Suprapubic skin (tissue), 4 donors: Measurements from ENCODE around the gene RARB. TPM values are rescaled to one million over a fixed set of nuclear protein-coding genes. Genes with fewer than 3 reads are reported as not detected.

Experiments used
- DNase-seq, 2 donors: peaks; one replicate each; pipeline ENCODE4 v3.0.0-alpha.2; 2019; ENCODE audit warnings: low spot score in 2 of 2
- H3K27ac ChIP-seq: fragments of 200-600 bp; sonication (generic); one replicate; pipeline ENCODE4 v1.5.1; 2019
- H3K27me3 ChIP-seq: fragments of 200-600 bp; sonication (generic); one replicate; pipeline ENCODE4 v1.5.1; 2019
- H3K36me3 ChIP-seq: fragments of 200-600 bp; sonication (generic); one replicate; pipeline ENCODE4 v1.5.1; 2019
- H3K4me1 ChIP-seq: fragments of 200-600 bp; sonication (generic); one replicate; pipeline ENCODE4 v1.5.1; 2019
- H3K4me3 ChIP-seq: fragments of 200-600 bp; sonication (generic); one replicate; pipeline ENCODE4 v1.5.1; 2019; ENCODE audit warnings: mild to moderate bottlenecking
- H3K9me3 ChIP-seq: fragments of 200-600 bp; sonication (generic); one replicate; pipeline ENCODE4 v1.5.1; 2019
- EP300 ChIP-seq: sonication (generic); formaldehyde crosslinking; IDR thresholded peaks from one replicate; pipeline ENCODE4 v1.6.1; 2017; ENCODE audit warnings: antibody characterized with exemption
- POLR2A ChIP-seq, 2 donors: fragments of 450-650 bp; IDR thresholded peaks; one replicate each; pipeline ENCODE4 v1.6.1; 2017; ENCODE audit warnings: antibody characterized with exemption in 2 of 2, mild to moderate bottlenecking in 2 of 2, moderate library complexity in 2 of 2
- POLR2AphosphoS5 ChIP-seq, 3 donors: sonication (generic); formaldehyde crosslinking; IDR thresholded peaks; one replicate each; pipeline ENCODE4 v1.6.1; 2017; ENCODE audit warnings: antibody characterized with exemption in 3 of 3
- WGBS: methylation state at CpG from one replicate; pipeline ENCODE4 v1.1.5; 2018; 5-methylcytosine and 5-hydroxymethylcytosine counted together
- total RNA-seq, 4 donors: library from RNA; depleted of rRNA; stranded (reverse); fragments of >200 nt; gene quantifications; one replicate each; pipeline ENCODE4 v1.1.0, GENCODE V29; 2016
- TF ChIP-seq, protein P1 (sequence below), 2 donors: fragments of 200-600 bp in 1 of 2; fragments of 450-650 bp in 1 of 2; sonication (generic) in 1 of 2; IDR thresholded peaks; one replicate each; pipeline ENCODE4 v1.5.1; 2016 to 2019; ENCODE audit warnings: antibody characterized with exemption in 2 of 2, mild to moderate bottlenecking in 1 of 2, moderate library complexity in 1 of 2

RARB gene
- total RNA-seq, 4 donors from 2014 or later = 1.3 to 3.9 (median 1.5) TPM

GRCh38 chr3:25611193-25611592 is 183.1 kb downstream of the RARB start:
- Histone ChIP-seq H3K27me3 (no peaks in the 10 kb centered on the region), H3K36me3 (peaks cover 81% of the 10 kb centered on the region), H3K27ac (no peak overlapping the region), H3K9me3 (no peaks in the 10 kb centered on the region), H3K4me3 (no peak overlapping the region), H3K4me1 (no peaks in the 10 kb centered on the region)
- 95% methylated on average over 5 of the region's 5 CpGs for WGBS
- no peak for DNase-seq
- TF ChIP-seq POLR2AphosphoS5 (IDR thresholded peaks at IDR 0.05) (no peak), EP300 (no peak), POLR2A (IDR thresholded peaks at IDR 0.05) (no peak)
- TF ChIP-seq, protein P1, sequence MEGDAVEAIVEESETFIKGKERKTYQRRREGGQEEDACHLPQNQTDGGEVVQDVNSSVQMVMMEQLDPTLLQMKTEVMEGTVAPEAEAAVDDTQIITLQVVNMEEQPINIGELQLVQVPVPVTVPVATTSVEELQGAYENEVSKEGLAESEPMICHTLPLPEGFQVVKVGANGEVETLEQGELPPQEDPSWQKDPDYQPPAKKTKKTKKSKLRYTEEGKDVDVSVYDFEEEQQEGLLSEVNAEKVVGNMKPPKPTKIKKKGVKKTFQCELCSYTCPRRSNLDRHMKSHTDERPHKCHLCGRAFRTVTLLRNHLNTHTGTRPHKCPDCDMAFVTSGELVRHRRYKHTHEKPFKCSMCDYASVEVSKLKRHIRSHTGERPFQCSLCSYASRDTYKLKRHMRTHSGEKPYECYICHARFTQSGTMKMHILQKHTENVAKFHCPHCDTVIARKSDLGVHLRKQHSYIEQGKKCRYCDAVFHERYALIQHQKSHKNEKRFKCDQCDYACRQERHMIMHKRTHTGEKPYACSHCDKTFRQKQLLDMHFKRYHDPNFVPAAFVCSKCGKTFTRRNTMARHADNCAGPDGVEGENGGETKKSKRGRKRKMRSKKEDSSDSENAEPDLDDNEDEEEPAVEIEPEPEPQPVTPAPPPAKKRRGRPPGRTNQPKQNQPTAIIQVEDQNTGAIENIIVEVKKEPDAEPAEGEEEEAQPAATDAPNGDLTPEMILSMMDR (IDR thresholded peaks at IDR 0.05) = no peak

- H3K27me3 ChIP-seq = no peaks in the 10 kb centered on the region
- H3K4me1 ChIP-seq = no peaks in the 10 kb centered on the region
- TF ChIP-seq POLR2A (IDR thresholded peaks at IDR 0.05) (no peak), EP300 (no peak), POLR2AphosphoS5 (IDR thresholded peaks at IDR 0.05) (no peak)
- TF ChIP-seq, protein P1 (IDR thresholded peaks at IDR 0.05) = no peak
- H3K4me3 ChIP-seq = no peak overlapping the region
- no peaks in the 10 kb centered on the region for H3K9me3 ChIP-seq
- H3K27ac ChIP-seq = no peak overlapping the region
- H3K36me3 ChIP-seq = peaks cover 63% of the 10 kb centered on the region
- no peak for DNase-seq
These were observed 190.0 kb downstream of the RARB start for GRCh38 chr3:25618028-25618427.

GRCh38 chr3:25619382-25619781 is 191.3 kb downstream of the RARB start:
- Histone ChIP-seq H3K27ac (no peak overlapping the region), H3K4me1 (no peaks in the 10 kb centered on the region), H3K9me3 (no peaks in the 10 kb centered on the region), H3K4me3 (no peak overlapping the region), H3K27me3 (no peaks in the 10 kb centered on the region), H3K36me3 (peaks cover 66% of the 10 kb centered on the region)
- no peak for DNase-seq
- TF ChIP-seq POLR2A (IDR thresholded peaks at IDR 0.05) = no peak
- no peak for TF ChIP-seq EP300
- no peak for TF ChIP-seq POLR2AphosphoS5 (IDR thresholded peaks at IDR 0.05)
- TF ChIP-seq, protein P1 (IDR thresholded peaks at IDR 0.05) = no peak

GRCh38 chr3:25620493-25620892 is 192.4 kb downstream of the RARB start:
- 95% methylated on average over 5 of the region's 5 CpGs for WGBS
- no peaks in the 10 kb centered on the region for H3K27me3 ChIP-seq
- no peaks in the 10 kb centered on the region for H3K9me3 ChIP-seq
- TF ChIP-seq EP300 = no peak
- TF ChIP-seq, protein P1 (IDR thresholded peaks at IDR 0.05) = no peak
- no peak for TF ChIP-seq POLR2A (IDR thresholded peaks at IDR 0.05)
- TF ChIP-seq POLR2AphosphoS5 (IDR thresholded peaks at IDR 0.05) = no peak
- no peak for DNase-seq
- peaks cover 70% of the 10 kb centered on the region for H3K36me3 ChIP-seq
- H3K27ac ChIP-seq = no peak overlapping the region
- no peaks in the 10 kb centered on the region for H3K4me1 ChIP-seq
- H3K4me3 ChIP-seq = no peak overlapping the region

DNA sequence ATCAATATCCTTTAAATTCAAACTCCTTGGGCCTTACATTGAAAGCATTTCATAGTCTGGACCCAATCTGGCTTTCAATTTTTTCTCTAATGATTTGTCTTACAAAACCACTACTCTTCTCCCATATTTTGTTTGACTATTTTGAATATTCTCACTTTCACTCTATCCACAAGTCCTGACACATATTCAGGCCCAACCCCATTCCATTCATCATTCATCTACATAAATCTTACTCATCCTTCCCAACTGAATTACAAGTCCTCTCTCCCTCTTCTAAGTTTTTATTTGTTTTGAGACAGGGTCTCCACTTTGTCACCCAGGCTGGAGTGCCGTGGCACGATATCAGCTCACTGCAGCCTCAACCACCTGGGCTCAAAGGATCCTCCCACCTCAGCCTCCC is 193.0 kb downstream of the RARB start:
- Histone ChIP-seq H3K4me1 (no peaks in the 10 kb centered on the region), H3K4me3 (no peak overlapping the region), H3K27ac (no peak overlapping the region), H3K9me3 (no peaks in the 10 kb centered on the region), H3K27me3 (no peaks in the 10 kb centered on the region), H3K36me3 (peaks cover 71% of the 10 kb centered on the region)
- DNase-seq = no peak
- TF ChIP-seq POLR2A (IDR thresholded peaks at IDR 0.05) (no peak), EP300 (no peak), POLR2AphosphoS5 (IDR thresholded peaks at IDR 0.05) (no peak)
- TF ChIP-seq, protein P1 (IDR thresholded peaks at IDR 0.05) = no peak
- 95% methylated on average over 2 of the region's 2 CpGs for WGBS
